Psoas muscle (tissue), 8 donors: ENCODE measurements around the gene ZNF451. TPM values are rescaled to one million over a fixed set of nuclear protein-coding genes. Genes with fewer than 3 reads are reported as not detected.
"Not testable (repeated sequence)": the region's sequence is repeated elsewhere in the genome, so short reads cannot be mapped to it uniquely, and the experiment has no call there.

Experiments used
- ATAC-seq, 4 donors: fragments of 200-7000 bp; cut with Tn5 transposase; one replicate each; pipeline ENCODE4 v1.9.1; 2020; ENCODE audit warnings: moderate library complexity in 3 of 4, mild to moderate bottlenecking in 2 of 4
- DNase-seq, 2 donors: peaks; one replicate each; pipeline ENCODE4 v3.0.0-alpha.2; 2020
- H3K27ac ChIP-seq: fragments of 200-600 bp; one replicate; pipeline ENCODE4 v1.8.0; 2022
- H3K27me3 ChIP-seq, 3 donors: fragments of 200-600 bp in 1 of 3; one replicate each; pipeline versions ENCODE4 v1.6.1 to v1.8.0; 2013 to 2022; ENCODE audit warnings: low read length in 2 of 3, mild to moderate bottlenecking in 2 of 3, moderate library complexity in 1 of 3; ENCODE audit not compliant: insufficient read depth in 3 of 3
- H3K36me3 ChIP-seq, 2 donors: fragments of 200-600 bp in 1 of 2; one replicate each; pipeline versions ENCODE4 v1.6.1 to v1.8.0; 2013 to 2022; ENCODE audit warnings: low read depth in 1 of 2, mild to moderate bottlenecking in 1 of 2, moderate library complexity in 1 of 2; ENCODE audit not compliant: insufficient read depth in 1 of 2
- H3K4me1 ChIP-seq: fragments of 200-600 bp; one replicate; pipeline ENCODE4 v1.8.0; 2022
- H3K4me3 ChIP-seq: fragments of 200-600 bp; one replicate; pipeline ENCODE4 v1.8.0; 2022; ENCODE audit warnings: mild to moderate bottlenecking
- H3K9me3 ChIP-seq: fragments of 200-600 bp; one replicate; pipeline ENCODE4 v1.8.0; 2022
- WGBS, 3 donors: extraction: QIAGEN DNeasy Blood & Tissue Kit; methylation state at CpG; one replicate each; pipeline versions ENCODE4 v1.1.6 to v1.1.7; 2013; 5-methylcytosine and 5-hydroxymethylcytosine counted together
- intact Hi-C, 2 donors: fragments of 100-400 bp; cut with DNase I; formaldehyde crosslinking; loops; one replicate each; pipeline versions ENCODE4 v1.11.0 to v1.14.2; 2022
- polyA plus RNA-seq, 3 donors: library from polyadenylated mRNA; stranded (reverse); fragments of 200-250 nt; gene quantifications; one replicate each; pipeline ENCODE4 v1.2.3, GENCODE V29; 2013
- total RNA-seq, 4 donors: library from RNA; stranded (reverse); fragmentation: NEBNext Ultra II Directional in 2 of 4; extraction: Animal tissue kit (Norgen Biotek cat#: 25700) in 2 of 4; gene quantifications; one replicate each; pipeline versions ENCODE4 v1.2.1 to v1.2.4, GENCODE V29; 2021 to 2023
- TF ChIP-seq, protein P1 (sequence below): fragments of 200-600 bp; IDR thresholded peaks from one replicate; pipeline ENCODE4 v1.8.0; 2022; ENCODE audit warnings: antibody characterized with exemption
- donor health status: healthy with polysubstance abuse.
- donor health status: DM: no; HTN: no; CAD: no; lungs with moderate emphysema.
- donor health status: Bipolar disorder and iron deficiency.
- donor health status: healthy.
- donor health status: DM: yes; HTN: yes; CAD: no.
- donor health status: DM: no; HTN: no; CAD: no.
- donor health status: DM: no; HTN: no; CAD: no.
- donor health status: DM: yes; HTN: yes; CAD: no.

Gene ZNF451
- total and polyA plus RNA-seq, 7 donors, result 6.3 to 27.6 (median 20.4) TPM

DNA sequence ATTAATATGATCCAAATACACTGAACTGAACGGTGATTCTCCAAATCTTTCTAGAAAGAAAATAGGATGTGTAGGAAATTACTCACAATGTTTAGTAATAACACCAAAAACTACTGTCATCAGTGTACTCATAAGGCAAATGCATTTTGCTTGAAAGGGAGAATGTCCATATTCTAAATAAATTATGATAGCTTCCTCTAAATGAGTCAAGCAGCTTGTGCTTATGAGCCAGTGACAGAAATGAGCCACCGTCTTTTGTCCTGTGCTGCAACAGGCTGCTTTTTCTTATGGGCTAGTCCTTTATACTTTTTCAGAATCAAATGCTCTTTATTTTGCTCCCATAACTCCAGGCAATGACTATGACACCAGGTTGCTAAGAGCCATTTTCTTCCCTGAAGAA lies 4.5 kb upstream of the ZNF451 start:
- WGBS, 3 donors, result 88 to 90% (median 89%) methylated on average over 2 of the region's 2 CpGs
- H3K4me3 ChIP-seq, result no peak overlapping the region
- H3K4me1 ChIP-seq, result peaks cover 6% of the 10 kb centered on the region
- TF ChIP-seq, protein P1, sequence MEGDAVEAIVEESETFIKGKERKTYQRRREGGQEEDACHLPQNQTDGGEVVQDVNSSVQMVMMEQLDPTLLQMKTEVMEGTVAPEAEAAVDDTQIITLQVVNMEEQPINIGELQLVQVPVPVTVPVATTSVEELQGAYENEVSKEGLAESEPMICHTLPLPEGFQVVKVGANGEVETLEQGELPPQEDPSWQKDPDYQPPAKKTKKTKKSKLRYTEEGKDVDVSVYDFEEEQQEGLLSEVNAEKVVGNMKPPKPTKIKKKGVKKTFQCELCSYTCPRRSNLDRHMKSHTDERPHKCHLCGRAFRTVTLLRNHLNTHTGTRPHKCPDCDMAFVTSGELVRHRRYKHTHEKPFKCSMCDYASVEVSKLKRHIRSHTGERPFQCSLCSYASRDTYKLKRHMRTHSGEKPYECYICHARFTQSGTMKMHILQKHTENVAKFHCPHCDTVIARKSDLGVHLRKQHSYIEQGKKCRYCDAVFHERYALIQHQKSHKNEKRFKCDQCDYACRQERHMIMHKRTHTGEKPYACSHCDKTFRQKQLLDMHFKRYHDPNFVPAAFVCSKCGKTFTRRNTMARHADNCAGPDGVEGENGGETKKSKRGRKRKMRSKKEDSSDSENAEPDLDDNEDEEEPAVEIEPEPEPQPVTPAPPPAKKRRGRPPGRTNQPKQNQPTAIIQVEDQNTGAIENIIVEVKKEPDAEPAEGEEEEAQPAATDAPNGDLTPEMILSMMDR, result no peak
- DNase-seq, result no peak
- H3K9me3 ChIP-seq, result no peaks in the 10 kb centered on the region
- no peak overlapping the region for H3K27ac ChIP-seq
- no peak for ATAC-seq
- intact Hi-C loops, result no loop called here
- no peaks in the 10 kb centered on the region for H3K36me3 ChIP-seq
- no peaks in the 10 kb centered on the region for H3K27me3 ChIP-seq

DNA sequence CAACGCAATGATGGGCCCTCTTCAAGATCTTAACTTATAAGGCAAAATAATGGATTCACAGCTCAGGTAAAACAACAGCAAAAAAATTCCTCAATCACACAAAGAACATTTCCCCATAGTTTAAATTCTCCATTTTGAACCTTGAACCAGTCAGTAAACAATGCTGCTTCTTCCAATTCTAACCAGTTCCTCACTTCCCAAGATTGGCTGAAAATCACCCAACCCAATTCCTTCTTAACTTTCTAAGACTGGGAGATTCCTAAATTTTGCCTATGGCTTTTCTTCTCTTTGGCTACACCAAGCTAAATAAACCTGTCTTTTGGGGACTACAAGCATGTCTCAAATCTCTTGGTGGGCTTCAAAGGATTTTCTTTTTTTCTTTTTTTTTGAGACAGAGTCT lies 3.1 kb upstream of the ZNF451 start:
- Histone ChIP-seq H3K27me3 (no peaks in the 10 kb centered on the region), H3K4me1 (peaks cover 12% of the 10 kb centered on the region), H3K9me3 (no peaks in the 10 kb centered on the region), H3K36me3 (peaks cover 0 to 5% of the 10 kb centered on the region in 2 donors), H3K4me3 (no peak overlapping the region), H3K27ac (no peak overlapping the region)
- intact Hi-C loops, result no loop called here
- ATAC-seq (no peak), DNase-seq (no peak)
- TF ChIP-seq, protein P1, result no peak
- WGBS, 3 donors, result 98 to 100% (median 100%) methylated on average over 1 of the region's 1 CpG

DNA sequence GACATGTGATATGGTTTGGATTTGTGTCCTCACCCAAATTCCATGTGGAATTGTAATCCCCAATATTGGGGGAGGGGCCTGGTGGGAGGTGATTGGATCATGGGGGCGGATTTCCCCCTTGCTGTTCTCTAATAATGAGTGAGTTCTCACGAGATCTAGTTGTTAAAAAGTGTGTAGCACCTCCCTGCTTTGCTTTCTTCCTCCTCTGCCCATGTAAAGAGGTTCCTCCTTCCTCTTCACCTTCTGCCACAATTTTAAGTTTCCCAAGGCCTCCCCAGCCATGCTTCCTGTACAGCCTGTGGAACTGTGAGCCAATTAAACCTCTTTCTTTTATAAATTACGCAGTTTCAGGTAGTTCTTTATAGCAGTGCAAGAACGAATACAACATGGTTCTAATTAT lies 2.1 kb upstream of the ZNF451 start:
- TF ChIP-seq, protein P1, result no peak
- DNase-seq (no peak), ATAC-seq (no peak)
- Histone ChIP-seq H3K36me3 (peaks cover 0 to 15% of the 10 kb centered on the region in 2 donors), H3K9me3 (no peaks in the 10 kb centered on the region), H3K4me3 (no peak overlapping the region), H3K27me3 (no peaks in the 10 kb centered on the region), H3K27ac (no peak overlapping the region), H3K4me1 (peaks cover 22% of the 10 kb centered on the region)
- WGBS, 3 donors, result 87 to 89% (median 88%) methylated on average over 4 of the region's 4 CpGs
- intact Hi-C loops, result no loop called here

DNA sequence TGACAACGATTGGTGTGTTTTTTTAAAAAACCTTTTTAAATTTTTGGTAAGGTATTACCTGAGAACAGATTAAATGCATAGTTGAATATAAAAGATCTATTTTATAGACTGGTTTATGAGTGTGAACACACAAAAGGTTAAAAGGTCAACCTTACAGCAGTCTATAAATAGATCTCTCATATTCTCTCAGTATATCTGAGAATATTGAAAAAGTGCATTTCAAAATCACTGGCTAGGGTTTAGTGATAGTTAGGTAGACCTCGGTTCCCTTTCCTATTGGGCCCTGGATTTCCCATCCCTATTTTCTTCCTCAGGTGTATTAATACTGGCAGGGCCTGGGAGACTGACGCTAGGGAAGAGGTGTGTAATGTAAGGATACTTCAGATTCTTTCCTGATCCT lies 723 bp upstream of the ZNF451 start:
- TF ChIP-seq, protein P1, result no peak
- Histone ChIP-seq H3K4me1 (peaks cover 31% of the 10 kb centered on the region), H3K9me3 (no peaks in the 10 kb centered on the region), H3K36me3 (peaks cover 0 to 15% of the 10 kb centered on the region in 2 donors), H3K27ac (no peak overlapping the region), H3K4me3 (peak overlapping the region; percentile 69), H3K27me3 (no peaks in the 10 kb centered on the region)
- DNase-seq, result no peak
- no peak for ATAC-seq
- 59 to 64% (median 60%) methylated on average over 3 of the region's 3 CpGs for WGBS, 3 donors
- intact Hi-C loops, result no loop called here

DNA sequence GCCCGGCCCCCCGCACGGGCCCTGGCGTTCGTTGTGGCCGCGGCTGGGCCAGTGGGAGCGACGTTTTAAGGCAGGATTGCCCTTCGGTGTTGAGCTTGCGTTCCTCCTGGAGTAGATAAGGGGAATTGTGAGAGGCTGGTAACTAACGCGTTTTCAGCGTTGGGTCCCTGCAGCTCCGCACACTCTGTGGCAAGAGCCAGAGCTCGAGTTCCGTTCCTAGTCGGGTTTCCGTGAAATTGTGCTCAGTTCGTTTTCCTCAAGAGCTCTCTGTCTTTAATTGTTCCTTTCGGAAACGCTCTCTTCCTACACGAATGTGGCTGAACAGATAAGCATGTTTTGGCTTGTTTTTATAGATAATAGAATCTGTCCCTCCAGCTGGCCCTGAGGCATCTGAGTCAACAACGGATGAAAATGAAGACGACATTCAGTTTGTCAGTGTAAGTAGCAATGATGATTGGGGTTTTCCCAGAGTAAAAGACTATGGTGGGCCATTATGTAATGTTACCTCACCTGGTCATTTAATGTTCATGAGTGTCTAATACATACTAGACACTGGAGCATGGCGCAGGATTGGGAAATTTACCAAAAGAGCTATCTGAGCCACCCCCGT lies 575 bp downstream of the ZNF451 start:
- peaks cover 0 to 15% of the 10 kb centered on the region in 2 donors for H3K36me3 ChIP-seq
- ATAC-seq, result peak; percentile 2 to 42 (median 22)
- not testable (repeated sequence) for DNase-seq, H3K27ac ChIP-seq, H3K27me3 ChIP-seq, H3K9me3 ChIP-seq
- WGBS, 3 donors, result no CpG with 5 or more reads among the region's 27 CpGs
- intact Hi-C loops, result loop anchor here in 1 of 2 donors (5.0 to 10.0 kb wide), 3 partner anchors 43 to 224 kb away; partner anchors contain the start of genes KIAA1586 and PRIM2
- H3K4me3 ChIP-seq, result peak overlapping the region; percentile 69
- peaks cover 31% of the 10 kb centered on the region for H3K4me1 ChIP-seq

DNA sequence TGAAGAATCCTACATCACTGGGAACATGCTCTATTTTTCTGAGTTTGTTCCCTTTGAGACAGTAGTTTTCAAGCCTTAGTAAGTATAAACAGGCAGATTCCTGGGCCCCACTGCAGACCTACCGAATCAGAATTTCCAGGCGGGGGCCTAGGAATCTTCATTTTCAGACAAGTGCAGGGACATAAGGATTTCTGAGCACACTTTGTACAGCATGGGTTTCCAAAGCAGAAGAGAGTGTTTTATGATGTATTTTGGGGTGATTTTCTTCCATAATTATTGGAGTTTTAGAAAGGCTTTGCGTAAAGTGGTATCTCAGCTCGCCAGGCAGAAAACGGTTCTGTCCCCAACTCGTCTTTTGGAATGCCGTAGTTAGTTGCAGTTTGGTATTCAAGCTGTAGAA lies 1.4 kb downstream of the ZNF451 start:
- peaks cover 0 to 15% of the 10 kb centered on the region in 2 donors for H3K36me3 ChIP-seq
- H3K27ac ChIP-seq, ATAC-seq, H3K9me3 ChIP-seq, DNase-seq, H3K27me3 ChIP-seq: not testable (repeated sequence)
- 77 to 84% (median 81%) methylated on average over 5 to 7 of the region's 7 CpGs for WGBS, 3 donors
- peaks cover 31% of the 10 kb centered on the region for H3K4me1 ChIP-seq
- peak overlapping the region; percentile 28 for H3K4me3 ChIP-seq
- intact Hi-C loops, result loop anchor here in 1 of 2 donors (5.0 to 10.0 kb wide), 3 partner anchors 44 to 223 kb away; partner anchors contain the start of genes KIAA1586 and PRIM2
